SK-N-SH treated with all-trans-retinoic acid at 6 μM for 48 hours (cell line): ENCODE results near the gene CD248.

ENCODE experiments used
- ARNTL ChIP-seq: fragments of 450-650 bp; formaldehyde crosslinking; IDR thresholded peaks from 2 replicates; pipeline ENCODE4 v1.5.0; 2020; ENCODE audit warnings: low read depth, mild to moderate bottlenecking, moderate library complexity, borderline replicate concordance
- ZNF70 ChIP-seq: fragments of 450-650 bp; formaldehyde crosslinking; IDR thresholded peaks from 2 replicates; pipeline ENCODE4 v1.5.0; 2020; ENCODE audit warnings: mild to moderate bottlenecking, moderate library complexity

DNA sequence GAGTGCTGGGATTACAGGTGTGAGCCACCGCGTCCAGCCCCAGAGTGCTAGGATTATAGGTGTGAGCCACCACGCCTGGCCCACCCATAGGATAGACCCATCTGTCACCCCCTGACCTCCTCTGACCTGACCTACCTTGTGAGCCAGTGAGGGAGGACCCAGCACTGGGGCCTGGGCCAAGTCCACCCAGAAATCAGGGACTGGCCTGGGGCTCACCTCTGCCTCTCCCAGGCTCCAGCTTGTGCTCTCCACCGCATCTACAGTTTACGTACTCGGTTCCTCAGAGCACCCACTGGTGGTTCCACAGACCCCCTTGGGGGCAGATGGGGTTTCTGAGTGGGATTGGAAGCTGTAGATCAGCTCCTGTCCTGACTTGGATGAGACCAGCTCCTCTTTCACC, 48.3 kb upstream of the CD248 start:
- TF ChIP-seq ARNTL (CRISPR knock-in tag) (no peak), ZNF70 (CRISPR knock-in tag) (no peak)
